Activated CD4-positive, CD25-positive, alpha-beta regulatory T cell treated with anti-CD3 and anti-CD28 coated beads, Interleukin-2, amount 50 U/mL, for 72 hours (primary cell): Measurements from ENCODE around the gene RPL18A.

ENCODE experiments used
- DNase-seq: peaks from one replicate; pipeline ENCODE4 v3.0.0; 2021

RPL18A gene

DNA sequence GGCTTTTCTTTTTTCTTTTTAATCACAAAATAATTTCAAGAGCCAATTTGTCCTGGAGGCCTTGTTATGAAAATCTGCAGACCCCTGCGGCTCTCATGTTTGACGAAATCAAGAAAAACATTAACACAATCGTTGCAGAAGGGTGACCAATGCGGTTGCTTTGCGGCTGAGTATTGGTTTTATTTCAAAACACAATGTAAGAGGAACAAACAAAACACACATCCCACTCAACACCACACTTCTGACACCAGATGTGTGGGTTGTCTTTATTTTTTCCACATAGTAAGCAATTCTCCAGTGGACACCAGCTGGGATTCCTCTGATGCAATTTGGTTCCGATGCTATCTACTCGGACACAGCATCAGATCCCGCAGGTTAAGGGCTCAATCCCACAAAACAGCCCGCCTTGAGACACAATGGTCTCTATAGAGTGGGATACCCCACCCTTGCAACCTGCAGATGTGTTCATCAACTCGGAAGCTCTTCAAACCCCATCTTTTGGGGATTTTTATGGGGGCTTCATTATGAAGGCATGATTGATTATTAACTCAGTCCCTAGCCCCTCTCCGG, 51.2 kb downstream of the RPL18A start:
- no peak for DNase-seq
